NB4 (cell line): ENCODE results near the gene GNRHR.
A peak's percentile ranks its signal among the peaks of the same experiment; 100 is the strongest.
"Not testable (repeated sequence)": the region's sequence is repeated elsewhere in the genome, so short reads cannot be mapped to it uniquely, and the experiment has no call there.

ENCODE experiments used
- DNase-seq: peaks from one replicate; pipeline ENCODE4 v3.0.0; 2010; ENCODE audit warnings: low read depth
- H3K4me3 ChIP-seq: one replicate; pipeline ENCODE4 v1.5.1; 2011; ENCODE audit warnings: mild to moderate bottlenecking, low read depth, low read length, moderate library complexity
- MYC ChIP-seq: IDR thresholded peaks from 2 replicates; pipeline ENCODE4 v1.6.1; 2011; ENCODE audit warnings: low read depth, low read length
- POLR2A ChIP-seq: IDR thresholded peaks from 2 replicates; pipeline ENCODE4 v1.6.1; 2011; ENCODE audit warnings: mild to moderate bottlenecking; ENCODE audit not compliant: insufficient read length; ENCODE audit errors: extremely low read depth
- TF ChIP-seq, protein P1 (sequence below): IDR thresholded peaks from 2 replicates; pipeline ENCODE4 v1.6.1; 2011; ENCODE audit warnings: low read depth, low read length
- TF ChIP-seq, protein P2 (sequence below): IDR thresholded peaks from one replicate; pipeline ENCODE4 v1.5.1; 2012; ENCODE audit warnings: low read depth, low read length

GNRHR gene

DNA sequence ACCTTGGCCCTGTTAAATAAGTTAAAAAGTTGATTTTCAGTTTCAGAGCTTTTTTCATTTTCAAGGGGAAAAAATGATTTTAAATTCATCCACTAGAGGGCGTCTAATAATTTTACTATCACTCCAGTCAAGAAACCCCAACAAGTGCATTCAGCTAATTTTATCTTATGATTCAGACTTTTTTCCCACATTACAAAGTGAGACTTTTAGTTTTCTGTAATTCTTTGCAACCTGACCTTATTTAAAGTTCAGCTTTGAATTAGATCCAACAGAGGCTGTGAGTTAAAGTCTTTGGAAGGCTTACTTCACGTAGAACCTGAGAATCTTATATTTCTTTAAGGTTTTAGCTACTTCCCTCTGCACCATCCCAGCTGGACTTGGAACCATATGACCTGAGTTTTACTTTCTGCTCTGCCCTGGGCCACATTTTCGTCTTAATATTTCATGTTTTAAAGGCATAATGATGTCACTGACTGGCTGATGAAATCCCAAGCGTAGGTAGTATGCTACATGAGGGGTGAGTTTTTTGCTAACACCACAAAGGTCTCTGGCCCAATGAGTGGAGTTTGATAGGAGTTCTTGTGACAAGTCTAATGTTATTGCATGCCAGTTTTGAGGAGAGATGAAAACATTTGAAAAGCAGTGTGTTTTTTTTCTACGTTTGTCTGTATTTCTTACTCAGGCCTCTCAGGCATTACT is 7.2 kb downstream of the GNRHR start:
- peak; percentile 48 for DNase-seq
- TF ChIP-seq, protein P1, sequence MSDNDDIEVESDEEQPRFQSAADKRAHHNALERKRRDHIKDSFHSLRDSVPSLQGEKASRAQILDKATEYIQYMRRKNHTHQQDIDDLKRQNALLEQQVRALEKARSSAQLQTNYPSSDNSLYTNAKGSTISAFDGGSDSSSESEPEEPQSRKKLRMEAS, result no peak
- TF ChIP-seq, protein P2, sequence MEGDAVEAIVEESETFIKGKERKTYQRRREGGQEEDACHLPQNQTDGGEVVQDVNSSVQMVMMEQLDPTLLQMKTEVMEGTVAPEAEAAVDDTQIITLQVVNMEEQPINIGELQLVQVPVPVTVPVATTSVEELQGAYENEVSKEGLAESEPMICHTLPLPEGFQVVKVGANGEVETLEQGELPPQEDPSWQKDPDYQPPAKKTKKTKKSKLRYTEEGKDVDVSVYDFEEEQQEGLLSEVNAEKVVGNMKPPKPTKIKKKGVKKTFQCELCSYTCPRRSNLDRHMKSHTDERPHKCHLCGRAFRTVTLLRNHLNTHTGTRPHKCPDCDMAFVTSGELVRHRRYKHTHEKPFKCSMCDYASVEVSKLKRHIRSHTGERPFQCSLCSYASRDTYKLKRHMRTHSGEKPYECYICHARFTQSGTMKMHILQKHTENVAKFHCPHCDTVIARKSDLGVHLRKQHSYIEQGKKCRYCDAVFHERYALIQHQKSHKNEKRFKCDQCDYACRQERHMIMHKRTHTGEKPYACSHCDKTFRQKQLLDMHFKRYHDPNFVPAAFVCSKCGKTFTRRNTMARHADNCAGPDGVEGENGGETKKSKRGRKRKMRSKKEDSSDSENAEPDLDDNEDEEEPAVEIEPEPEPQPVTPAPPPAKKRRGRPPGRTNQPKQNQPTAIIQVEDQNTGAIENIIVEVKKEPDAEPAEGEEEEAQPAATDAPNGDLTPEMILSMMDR, result peak; percentile 13
- no peak overlapping the region for H3K4me3 ChIP-seq

DNA sequence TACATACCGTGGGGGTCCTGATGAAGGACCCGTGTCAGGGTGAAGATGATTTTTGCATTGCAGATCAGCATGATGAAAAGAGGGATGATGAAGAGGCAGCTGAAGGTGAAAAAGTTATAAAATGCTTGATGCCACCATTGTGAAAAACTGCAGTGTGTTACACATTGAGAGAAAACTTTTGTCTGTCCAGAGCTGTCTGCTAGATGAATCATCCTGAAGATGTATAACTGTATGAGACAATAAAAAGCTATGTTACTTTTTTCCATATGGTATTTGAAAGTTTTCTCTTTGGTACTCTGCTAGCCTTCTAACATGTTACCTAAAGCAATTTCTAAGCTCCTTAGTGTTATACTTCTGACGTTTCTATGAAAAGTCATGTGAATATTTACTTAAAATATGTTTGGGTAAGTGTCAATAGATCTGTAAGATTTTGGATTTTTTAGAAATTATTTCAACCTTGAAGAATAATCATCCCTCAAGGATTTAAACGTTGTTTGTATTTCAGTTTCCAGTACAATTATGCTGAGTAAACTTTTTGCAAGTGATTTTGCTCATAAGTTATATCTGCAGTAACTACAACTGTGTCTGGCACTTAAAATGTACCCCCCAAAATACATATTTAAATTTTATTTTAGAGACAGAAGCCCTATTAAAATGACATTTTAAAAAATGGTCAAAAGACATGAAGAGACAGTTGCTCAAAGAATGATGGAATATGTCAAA is 9.5 kb downstream of the GNRHR start:
- DNase-seq, result no peak
- TF ChIP-seq, protein P1, result no peak
- TF ChIP-seq, protein P2, result no peak
- TF ChIP-seq MYC (no peak), POLR2A (no peak)
- H3K4me3 ChIP-seq, result no peak overlapping the region

DNA sequence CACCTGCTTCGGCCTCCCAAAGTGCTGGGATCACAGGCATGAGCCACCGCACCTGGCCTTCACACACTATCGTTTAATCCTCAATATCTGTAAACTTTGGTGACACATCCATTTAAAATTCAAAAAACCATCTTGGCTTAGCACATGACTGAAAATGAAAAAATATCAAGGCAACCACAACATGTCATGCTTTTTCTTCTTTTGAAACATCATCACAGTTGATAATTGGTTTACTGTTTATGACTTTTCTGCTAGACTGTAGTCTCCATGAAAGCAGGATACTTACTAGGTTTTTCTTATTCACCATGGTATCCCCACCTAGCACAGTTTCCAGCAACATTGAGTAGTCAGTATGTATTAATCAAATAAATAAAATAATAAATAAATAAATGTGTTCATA is 11.0 kb downstream of the GNRHR start:
- H3K4me3 ChIP-seq, result no peak overlapping the region
- no peak for DNase-seq
- TF ChIP-seq, protein P1, result no peak
- TF ChIP-seq, protein P2, result no peak
- TF ChIP-seq POLR2A (no peak), MYC (no peak)

DNA sequence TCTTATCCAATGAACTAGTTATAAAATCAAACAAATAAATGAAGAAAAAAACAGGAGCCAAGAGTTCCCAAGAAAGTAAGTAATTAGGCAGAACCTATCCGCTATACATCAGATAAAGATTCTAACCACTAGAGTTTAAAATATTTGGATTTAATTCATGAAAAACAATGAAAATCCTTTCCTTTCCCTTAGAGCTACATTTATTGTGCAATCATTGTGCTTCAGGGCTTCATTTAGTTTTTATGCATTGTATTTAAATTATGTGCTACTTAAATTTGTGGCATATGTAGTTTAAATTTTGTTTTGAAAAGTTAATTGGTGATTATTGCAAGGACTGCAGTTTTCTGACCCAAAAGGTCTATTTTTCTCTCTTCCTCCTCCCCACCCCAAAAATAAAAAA is 17.9 kb downstream of the GNRHR start:
- DNase-seq, result no peak
- TF ChIP-seq, protein P1, result no peak
- TF ChIP-seq, protein P2, result no peak
- no peak overlapping the region for H3K4me3 ChIP-seq

DNA sequence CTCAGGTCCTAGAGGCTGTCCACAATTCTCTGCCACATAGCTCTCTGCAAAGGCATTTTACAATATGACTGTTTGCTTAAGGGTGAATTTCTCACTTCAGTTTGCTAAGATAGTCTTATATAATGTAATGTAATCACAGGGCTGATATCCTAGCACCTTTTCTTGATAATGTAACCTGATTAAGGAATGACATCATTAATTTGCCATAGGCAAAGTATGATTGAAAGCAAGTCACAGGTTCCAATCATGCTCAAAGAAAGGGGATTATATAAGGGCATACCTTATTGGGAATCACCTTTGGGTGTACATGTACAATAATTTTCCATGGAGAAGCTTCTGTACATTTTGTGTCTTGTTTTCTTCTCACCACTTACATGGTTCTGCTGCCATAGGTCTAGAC is 18.9 kb downstream of the GNRHR start:
- H3K4me3 ChIP-seq, result no peak overlapping the region
- no peak for DNase-seq
- TF ChIP-seq, protein P1, result no peak
- TF ChIP-seq, protein P2, result no peak
- no peak for TF ChIP-seq MYC
- TF ChIP-seq POLR2A, result no peak

DNA sequence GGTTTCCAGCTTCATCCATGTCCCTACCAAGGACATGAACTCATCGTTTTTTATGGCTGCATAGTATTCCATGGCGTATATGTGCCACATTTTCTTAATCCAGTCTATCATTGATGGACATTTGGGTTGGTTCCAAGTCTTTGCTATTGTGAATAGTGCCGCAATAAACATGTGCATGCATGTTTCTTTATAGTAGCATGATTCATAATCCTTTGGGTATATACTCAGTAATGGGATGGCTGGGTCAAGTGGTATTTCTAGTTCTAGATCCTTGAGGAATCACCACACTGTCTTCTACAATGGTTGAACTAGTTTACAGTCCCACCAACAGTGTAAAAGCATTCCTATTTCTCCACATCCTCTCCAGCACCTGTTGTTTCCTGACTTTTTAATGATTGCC is 23.7 kb downstream of the GNRHR start:
- DNase-seq, H3K4me3 ChIP-seq: not testable (repeated sequence)
